SK-N-SH (cell line): ENCODE measurements around the gene KDM2A. TPM values are rescaled to one million over a fixed set of nuclear protein-coding genes. Genes with fewer than 3 reads are reported as not detected.

Experiments used
- CTCF ChIA-PET: fragments of 300-600, 350-600 bp; formaldehyde crosslinking; extraction: SDS; loops from one replicate; lab custom pipeline; 2021; lab: Yijun Ruan, JAX
- POLR2A ChIA-PET: fragments of 350-600 bp; sonication (Branson Sonifier 250); formaldehyde crosslinking; extraction: SDS; loops from one replicate; lab custom pipeline; 2020; ENCODE audit warnings: antibody characterized with exemption, inconsistent platforms; lab: Yijun Ruan, JAX
- DNase-seq: peaks from one replicate; pipeline ENCODE4 v3.0.0; 2012
- H2AFZ ChIP-seq: fragments of 200-600 bp; sonication (generic); 2 replicates; pipeline ENCODE4 v1.8.1; 2016; ENCODE audit warnings: antibody characterized with exemption, mild to moderate bottlenecking, low read depth
- H3F3A ChIP-seq: fragments of 200-600 bp; sonication (generic); replicated peaks from 2 replicates; pipeline ENCODE3; 2016; ENCODE audit warnings: antibody characterized with exemption, mild to moderate bottlenecking; ENCODE audit not compliant: insufficient read depth
- H3K27ac ChIP-seq, 2 experiments: fragments of 200-500 bp in 1 of 2; fragments of 200-600 bp in 1 of 2; sonication (Bioruptor generic) in 1 of 2; sonication (generic), shearing (Covaris generic) in 1 of 2; 2 replicates each; pipeline versions ENCODE4 v1.5.1 to v1.6.1; 2014 to 2016; ENCODE audit warnings: low read depth in 2 of 2, inconsistent platforms in 1 of 2, low read length in 1 of 2, mild to moderate bottlenecking in 1 of 2, mixed read lengths in 1 of 2
- H3K27me3 ChIP-seq: fragments of 200-600 bp; sonication (generic), shearing (Covaris generic); 2 replicates; pipeline ENCODE4 v1.6.1; 2016; ENCODE audit warnings: mixed run types; ENCODE audit not compliant: insufficient read depth
- H3K36me3 ChIP-seq, 2 experiments: fragments of 200-500 bp in 1 of 2; fragments of 200-600 bp in 1 of 2; sonication (Bioruptor generic) in 1 of 2; sonication (generic) in 1 of 2; replicated peaks in 1 of 2; 2 replicates each; pipeline versions ENCODE3 to v1.5.1; 2014 to 2016; ENCODE audit warnings: low read length in 1 of 2, mild to moderate bottlenecking in 1 of 2; ENCODE audit not compliant: insufficient read depth in 2 of 2, control insufficient read depth in 1 of 2
- H3K4me1 ChIP-seq, 2 experiments: fragments of 200-500 bp in 1 of 2; fragments of 200-600 bp in 1 of 2; sonication (Bioruptor generic) in 1 of 2; sonication (generic), shearing (Covaris generic) in 1 of 2; 2 replicates each; pipeline versions ENCODE4 v1.5.1 to v1.6.1; 2014 to 2016; ENCODE audit warnings: low read depth in 1 of 2, low read length in 1 of 2, mixed run types in 1 of 2; ENCODE audit not compliant: insufficient read depth in 2 of 2, control insufficient read depth in 1 of 2
- H3K4me2 ChIP-seq: fragments of 200-600 bp; sonication (generic), shearing (Covaris generic); 2 replicates; pipeline ENCODE4 v1.6.1; 2017; ENCODE audit warnings: mixed run types
- H3K4me3 ChIP-seq, 2 experiments: fragments of 200-500 bp in 1 of 2; fragments of 200-600 bp in 1 of 2; sonication (Bioruptor generic) in 1 of 2; sonication (generic), shearing (Covaris generic) in 1 of 2; 2 replicates each; pipeline versions ENCODE4 v1.5.1 to v1.8.1; 2014 to 2016; ENCODE audit warnings: low read depth in 2 of 2, inconsistent platforms in 1 of 2, low read length in 1 of 2, mild to moderate bottlenecking in 1 of 2, mixed read lengths in 1 of 2, moderate library complexity in 1 of 2
- H3K79me2 ChIP-seq: fragments of 200-600 bp; sonication (generic); 2 replicates; pipeline ENCODE4 v1.8.1; 2017; ENCODE audit warnings: mild to moderate bottlenecking; ENCODE audit not compliant: insufficient read depth
- H3K9ac ChIP-seq: fragments of 200-600 bp; sonication (generic); 2 replicates; pipeline ENCODE4 v1.6.1; 2017; ENCODE audit warnings: mixed run types
- H3K9me2 ChIP-seq: fragments of 200-600 bp; sonication (generic); 2 replicates; pipeline ENCODE4 v1.6.1; 2017; ENCODE audit warnings: mixed run types
- H3K9me3 ChIP-seq: fragments of 200-600 bp; sonication (generic); 2 replicates; pipeline ENCODE4 v1.6.1; 2017; ENCODE audit warnings: mixed run types, mild to moderate bottlenecking, moderate library complexity
- H4K20me1 ChIP-seq: fragments of 200-600 bp; sonication (generic); 2 replicates; pipeline ENCODE4 v1.6.1; 2017; ENCODE audit warnings: mild to moderate bottlenecking, mixed run types; ENCODE audit not compliant: insufficient read depth
- CHD2 ChIP-seq: fragments of 150-350 bp; IDR thresholded peaks from 2 replicates; pipeline ENCODE4 v1.6.1; 2018; ENCODE audit warnings: low read length; ENCODE audit not compliant: partially characterized antibody
- EP300 ChIP-seq, 2 experiments: IDR thresholded peaks; 2 replicates each; pipeline versions ENCODE4 v1.4.0 to v1.6.1; 2012; ENCODE audit warnings: borderline replicate concordance in 1 of 2, low read depth in 1 of 2, low read length in 1 of 2
- GABPA ChIP-seq: IDR thresholded peaks from 2 replicates; pipeline ENCODE4 v1.4.0; 2012; ENCODE audit warnings: low read depth, mild to moderate bottlenecking
- NFIC ChIP-seq: IDR thresholded peaks from 2 replicates; pipeline ENCODE4 v1.4.0; 2012; ENCODE audit warnings: borderline replicate concordance
- POLR2AphosphoS5 ChIP-seq: IDR thresholded peaks from 2 replicates; pipeline ENCODE4 v1.6.1; 2012; ENCODE audit warnings: low read depth, low read length
- SIN3A ChIP-seq: IDR thresholded peaks from 2 replicates; pipeline ENCODE4 v1.6.1; 2012; ENCODE audit warnings: low read depth, mild to moderate bottlenecking, low read length, moderate library complexity, borderline replicate concordance
- YY1 ChIP-seq: IDR thresholded peaks from 2 replicates; pipeline ENCODE4 v1.4.0; 2012; ENCODE audit warnings: low read depth, mild to moderate bottlenecking
- WGBS: methylation state at CpG from one replicate; pipeline ENCODE4 v1.1.6; 2017; ENCODE audit warnings: low lambda C conversion rate; 5-methylcytosine and 5-hydroxymethylcytosine counted together
- polyA plus RNA-seq, 3 experiments: library from polyadenylated mRNA; depleted of rRNA; stranded (reverse); fragments of >200 nt; gene quantifications; 2 replicates each; pipeline ENCODE4 v1.2.3, GENCODE V29; 2012
- TF ChIP-seq, protein P1 (sequence below): IDR thresholded peaks from 2 replicates; pipeline ENCODE4 v1.4.0; 2012; ENCODE audit warnings: low read depth, borderline replicate concordance
- TF ChIP-seq, protein P2 (sequence below): fragments of 200-600 bp; sonication (generic); IDR thresholded peaks from 2 replicates; pipeline ENCODE4 v1.6.1; 2017; ENCODE audit warnings: antibody characterized with exemption, mild to moderate bottlenecking, moderate library complexity
- TF ChIP-seq, protein P3 (sequence below): IDR thresholded peaks from 2 replicates; pipeline ENCODE4 v1.6.1; 2012; ENCODE audit warnings: mild to moderate bottlenecking, low read depth, low read length, moderate library complexity
- TF ChIP-seq, protein P4 (sequence below): fragments of 150-350 bp; IDR thresholded peaks from 2 replicates; pipeline ENCODE4 v1.6.1; 2017; ENCODE audit warnings: antibody characterized with exemption, low read length, low read depth, borderline replicate concordance
- TF ChIP-seq, protein P5 (sequence below): IDR thresholded peaks from 2 replicates; pipeline ENCODE4 v1.4.0; 2012; ENCODE audit warnings: low read depth, borderline replicate concordance

Gene KDM2A
- polyA plus RNA-seq, 1 of the 3 experiments (the other 2 are of a cell fraction): 28.4 TPM

DNA sequence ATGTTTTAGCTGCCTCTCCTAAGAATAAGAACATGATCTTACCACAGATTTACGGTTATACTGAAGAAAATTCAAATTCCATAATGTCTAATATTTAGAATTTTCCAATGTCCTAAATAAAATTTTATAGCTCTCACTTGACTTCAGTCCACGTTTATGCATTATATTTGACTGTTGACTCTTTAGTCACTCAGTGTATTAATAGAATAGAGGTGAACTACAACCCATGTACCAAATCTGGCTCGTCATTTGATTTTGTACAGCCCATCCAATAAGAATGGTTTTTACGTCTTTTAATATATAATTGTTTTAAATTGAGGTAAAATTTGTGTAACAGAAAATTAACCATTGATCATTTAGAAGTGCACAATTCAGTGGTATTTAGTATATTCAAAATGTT lies 34.9 kb downstream of the KDM2A start (continued):
- TF ChIP-seq, protein P1, sequence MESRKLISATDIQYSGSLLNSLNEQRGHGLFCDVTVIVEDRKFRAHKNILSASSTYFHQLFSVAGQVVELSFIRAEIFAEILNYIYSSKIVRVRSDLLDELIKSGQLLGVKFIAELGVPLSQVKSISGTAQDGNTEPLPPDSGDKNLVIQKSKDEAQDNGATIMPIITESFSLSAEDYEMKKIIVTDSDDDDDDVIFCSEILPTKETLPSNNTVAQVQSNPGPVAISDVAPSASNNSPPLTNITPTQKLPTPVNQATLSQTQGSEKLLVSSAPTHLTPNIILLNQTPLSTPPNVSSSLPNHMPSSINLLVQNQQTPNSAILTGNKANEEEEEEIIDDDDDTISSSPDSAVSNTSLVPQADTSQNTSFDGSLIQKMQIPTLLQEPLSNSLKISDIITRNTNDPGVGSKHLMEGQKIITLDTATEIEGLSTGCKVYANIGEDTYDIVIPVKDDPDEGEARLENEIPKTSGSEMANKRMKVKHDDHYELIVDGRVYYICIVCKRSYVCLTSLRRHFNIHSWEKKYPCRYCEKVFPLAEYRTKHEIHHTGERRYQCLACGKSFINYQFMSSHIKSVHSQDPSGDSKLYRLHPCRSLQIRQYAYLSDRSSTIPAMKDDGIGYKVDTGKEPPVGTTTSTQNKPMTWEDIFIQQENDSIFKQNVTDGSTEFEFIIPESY: no peak
- TF ChIP-seq YY1: no peak

DNA sequence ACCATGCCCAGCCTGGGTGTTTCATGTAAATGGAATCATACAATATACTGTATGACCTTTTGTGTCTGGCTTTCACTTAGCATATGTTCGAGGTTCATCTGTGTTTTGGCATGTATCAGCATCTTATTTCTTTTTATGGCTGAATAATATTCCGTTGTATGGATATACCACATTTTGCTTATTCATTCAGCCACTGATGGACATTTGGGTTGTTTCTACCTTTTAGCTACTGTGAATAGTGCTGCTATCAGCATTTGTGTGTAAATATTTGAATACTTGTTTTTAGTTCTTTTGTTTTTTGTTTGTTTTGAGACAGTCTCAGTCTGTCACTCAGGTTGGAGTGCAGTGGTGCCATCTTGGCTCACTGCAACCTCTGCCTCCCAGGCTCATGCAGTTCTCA lies 35.7 kb downstream of the KDM2A start:
- H3K27me3 ChIP-seq: no peaks in the 10 kb centered on the region
- H3K4me1 ChIP-seq: peaks cover 2 to 6% of the 10 kb centered on the region in 2 experiments; a peak in 2 of 4 replicates
- H3F3A ChIP-seq: peaks cover 16% of the 10 kb centered on the region
- no peaks in the 10 kb centered on the region for H3K9me2 ChIP-seq
- ChIA-PET POLR2A (no interaction called here), CTCF (interaction anchor here (1.2 to 2.0 kb wide), 2 partner anchors 35 to 51 kb away, joined by 3 to 5 read pairs; partner anchors contain the start of gene KDM2A)
- H3K79me2 ChIP-seq: peaks cover 95% of the 10 kb centered on the region
- H3K27ac ChIP-seq: no peak overlapping the region
- TF ChIP-seq, protein P2, sequence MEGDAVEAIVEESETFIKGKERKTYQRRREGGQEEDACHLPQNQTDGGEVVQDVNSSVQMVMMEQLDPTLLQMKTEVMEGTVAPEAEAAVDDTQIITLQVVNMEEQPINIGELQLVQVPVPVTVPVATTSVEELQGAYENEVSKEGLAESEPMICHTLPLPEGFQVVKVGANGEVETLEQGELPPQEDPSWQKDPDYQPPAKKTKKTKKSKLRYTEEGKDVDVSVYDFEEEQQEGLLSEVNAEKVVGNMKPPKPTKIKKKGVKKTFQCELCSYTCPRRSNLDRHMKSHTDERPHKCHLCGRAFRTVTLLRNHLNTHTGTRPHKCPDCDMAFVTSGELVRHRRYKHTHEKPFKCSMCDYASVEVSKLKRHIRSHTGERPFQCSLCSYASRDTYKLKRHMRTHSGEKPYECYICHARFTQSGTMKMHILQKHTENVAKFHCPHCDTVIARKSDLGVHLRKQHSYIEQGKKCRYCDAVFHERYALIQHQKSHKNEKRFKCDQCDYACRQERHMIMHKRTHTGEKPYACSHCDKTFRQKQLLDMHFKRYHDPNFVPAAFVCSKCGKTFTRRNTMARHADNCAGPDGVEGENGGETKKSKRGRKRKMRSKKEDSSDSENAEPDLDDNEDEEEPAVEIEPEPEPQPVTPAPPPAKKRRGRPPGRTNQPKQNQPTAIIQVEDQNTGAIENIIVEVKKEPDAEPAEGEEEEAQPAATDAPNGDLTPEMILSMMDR: no peak
- TF ChIP-seq NFIC: no peak
- no peak for TF ChIP-seq POLR2AphosphoS5
- no peak for TF ChIP-seq SIN3A
- TF ChIP-seq CHD2: no peak
- TF ChIP-seq, protein P3, sequence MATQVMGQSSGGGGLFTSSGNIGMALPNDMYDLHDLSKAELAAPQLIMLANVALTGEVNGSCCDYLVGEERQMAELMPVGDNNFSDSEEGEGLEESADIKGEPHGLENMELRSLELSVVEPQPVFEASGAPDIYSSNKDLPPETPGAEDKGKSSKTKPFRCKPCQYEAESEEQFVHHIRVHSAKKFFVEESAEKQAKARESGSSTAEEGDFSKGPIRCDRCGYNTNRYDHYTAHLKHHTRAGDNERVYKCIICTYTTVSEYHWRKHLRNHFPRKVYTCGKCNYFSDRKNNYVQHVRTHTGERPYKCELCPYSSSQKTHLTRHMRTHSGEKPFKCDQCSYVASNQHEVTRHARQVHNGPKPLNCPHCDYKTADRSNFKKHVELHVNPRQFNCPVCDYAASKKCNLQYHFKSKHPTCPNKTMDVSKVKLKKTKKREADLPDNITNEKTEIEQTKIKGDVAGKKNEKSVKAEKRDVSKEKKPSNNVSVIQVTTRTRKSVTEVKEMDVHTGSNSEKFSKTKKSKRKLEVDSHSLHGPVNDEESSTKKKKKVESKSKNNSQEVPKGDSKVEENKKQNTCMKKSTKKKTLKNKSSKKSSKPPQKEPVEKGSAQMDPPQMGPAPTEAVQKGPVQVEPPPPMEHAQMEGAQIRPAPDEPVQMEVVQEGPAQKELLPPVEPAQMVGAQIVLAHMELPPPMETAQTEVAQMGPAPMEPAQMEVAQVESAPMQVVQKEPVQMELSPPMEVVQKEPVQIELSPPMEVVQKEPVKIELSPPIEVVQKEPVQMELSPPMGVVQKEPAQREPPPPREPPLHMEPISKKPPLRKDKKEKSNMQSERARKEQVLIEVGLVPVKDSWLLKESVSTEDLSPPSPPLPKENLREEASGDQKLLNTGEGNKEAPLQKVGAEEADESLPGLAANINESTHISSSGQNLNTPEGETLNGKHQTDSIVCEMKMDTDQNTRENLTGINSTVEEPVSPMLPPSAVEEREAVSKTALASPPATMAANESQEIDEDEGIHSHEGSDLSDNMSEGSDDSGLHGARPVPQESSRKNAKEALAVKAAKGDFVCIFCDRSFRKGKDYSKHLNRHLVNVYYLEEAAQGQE: no peak
- TF ChIP-seq GABPA: no peak
- TF ChIP-seq, protein P4, sequence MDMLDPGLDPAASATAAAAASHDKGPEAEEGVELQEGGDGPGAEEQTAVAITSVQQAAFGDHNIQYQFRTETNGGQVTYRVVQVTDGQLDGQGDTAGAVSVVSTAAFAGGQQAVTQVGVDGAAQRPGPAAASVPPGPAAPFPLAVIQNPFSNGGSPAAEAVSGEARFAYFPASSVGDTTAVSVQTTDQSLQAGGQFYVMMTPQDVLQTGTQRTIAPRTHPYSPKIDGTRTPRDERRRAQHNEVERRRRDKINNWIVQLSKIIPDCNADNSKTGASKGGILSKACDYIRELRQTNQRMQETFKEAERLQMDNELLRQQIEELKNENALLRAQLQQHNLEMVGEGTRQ: no peak
- TF ChIP-seq, protein P5, sequence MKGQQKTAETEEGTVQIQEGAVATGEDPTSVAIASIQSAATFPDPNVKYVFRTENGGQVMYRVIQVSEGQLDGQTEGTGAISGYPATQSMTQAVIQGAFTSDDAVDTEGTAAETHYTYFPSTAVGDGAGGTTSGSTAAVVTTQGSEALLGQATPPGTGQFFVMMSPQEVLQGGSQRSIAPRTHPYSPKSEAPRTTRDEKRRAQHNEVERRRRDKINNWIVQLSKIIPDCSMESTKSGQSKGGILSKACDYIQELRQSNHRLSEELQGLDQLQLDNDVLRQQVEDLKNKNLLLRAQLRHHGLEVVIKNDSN: no peak
- TF ChIP-seq EP300 (IDR thresholded peaks at IDR 0.05; ENCODE audit: borderline replicate concordance in 1 of 2, low read depth in 1 of 2, low read length in 1 of 2): no peak
- no peak overlapping the region for H3K4me2 ChIP-seq
- WGBS: 93% methylated on average over 2 of the region's 2 CpGs
- H4K20me1 ChIP-seq: peaks cover 38% of the 10 kb centered on the region
- H3K4me3 ChIP-seq: no peak overlapping the region
- no peak for DNase-seq
- H2AFZ ChIP-seq: no peak overlapping the region
- H3K36me3 ChIP-seq: peaks cover 3 to 35% of the 10 kb centered on the region in 2 experiments
- no peaks in the 10 kb centered on the region for H3K9me3 ChIP-seq
- H3K9ac ChIP-seq: no peak overlapping the region
